Peyer's patch (tissue), 4 donors: ENCODE measurements around the gene ARRB1.

ENCODE experiments used
- CTCF ChIP-seq, 6 experiments: fragments of 450-650 bp in 4 of 6; fragments of 200-600 bp in 2 of 6; sonication (generic) in 1 of 6; IDR thresholded peaks; one replicate each; pipeline ENCODE4 v1.5.1; 2017 to 2019; ENCODE audit warnings: antibody characterized with exemption in 6 of 6, mild to moderate bottlenecking in 3 of 6, moderate library complexity in 1 of 6
- POLR2A ChIP-seq, 2 donors: fragments of 450-650 bp; IDR thresholded peaks; one replicate each; pipeline ENCODE4 v1.5.1; 2017; ENCODE audit warnings: antibody characterized with exemption in 2 of 2, mild to moderate bottlenecking in 2 of 2, moderate library complexity in 2 of 2

- no peak for TF ChIP-seq CTCF (IDR thresholded peaks at IDR 0.05)
- TF ChIP-seq POLR2A (IDR thresholded peaks at IDR 0.05), result no peak
These were observed 117.7 kb downstream of the ARRB1 start for GRCh38 chr11:75233754-75234172.
